ENCODE data around the gene PSPN.

- no peak for TF ChIP-seq MTA1 (IDR thresholded peaks at IDR 0.05; ENCODE audit: borderline replicate concordance)
- no peak for TF ChIP-seq SLC30A9 (CRISPR knock-in tag; IDR thresholded peaks at IDR 0.05)
- no peak for TF ChIP-seq CTCF (IDR thresholded peaks at IDR 0.05 in 2 of 3, conservative IDR thresholded peaks at IDR 0.05 in 1 of 3; ENCODE audit: insufficient read depth in 2 of 3, low read depth in 1 of 3, low read length in 3 of 3)
- no peak for TF ChIP-seq POLR3A (IDR thresholded peaks at IDR 0.05; ENCODE audit: borderline replicate concordance, extremely low read depth, insufficient read depth, insufficient read length)
- TF ChIP-seq HINFP (tag; conservative IDR thresholded peaks at IDR 0.05; ENCODE audit: low read depth), result no peak
Observed at GRCh38 chr19:6413291-6413690, 37.6 kb upstream of the PSPN start.
